Neural progenitor cell (in vitro differentiated cells): ENCODE data around the gene GPR173. TPM values are rescaled to one million over a fixed set of nuclear protein-coding genes. Genes with fewer than 3 reads are reported as not detected.

Source experiments
- DNase-seq: peaks from one replicate; pipeline ENCODE4 v3.0.0-alpha.2; 2016; ENCODE audit warnings: low spot score
- H2AFZ ChIP-seq: fragments of 200-600 bp; sonication (generic); replicated peaks from 2 replicates; pipeline ENCODE4 v1.6.1; 2016; ENCODE audit warnings: antibody characterized with exemption
- H3F3A ChIP-seq: fragments of 200-600 bp; sonication (generic); 2 replicates; pipeline ENCODE4 v1.6.1; 2016; ENCODE audit warnings: antibody characterized with exemption, low read depth
- H3K27ac ChIP-seq: fragments of 200-600 bp; sonication (generic); 2 replicates; pipeline ENCODE4 v1.5.1; 2016; ENCODE audit warnings: mild to moderate bottlenecking
- H3K27me3 ChIP-seq: fragments of 200-600 bp; sonication (generic); 2 replicates; pipeline ENCODE4 v1.6.1; 2016; ENCODE audit warnings: mild to moderate bottlenecking, moderate library complexity
- H3K36me3 ChIP-seq: fragments of 200-600 bp; sonication (generic); 2 replicates; pipeline ENCODE4 v1.5.1; 2016
- H3K4me1 ChIP-seq: fragments of 200-600 bp; sonication (generic); 2 replicates; pipeline ENCODE4 v1.6.1; 2016; ENCODE audit warnings: mixed run types
- H3K4me2 ChIP-seq: fragments of 200-600 bp; sonication (generic); 2 replicates; pipeline ENCODE4 v1.6.1; 2016
- H3K4me3 ChIP-seq: fragments of 200-600 bp; sonication (generic); 2 replicates; pipeline ENCODE4 v1.5.1; 2016
- H3K79me2 ChIP-seq: fragments of 200-600 bp; sonication (generic); 2 replicates; pipeline ENCODE4 v1.6.1; 2016; ENCODE audit warnings: low read depth
- H3K9ac ChIP-seq: fragments of 200-600 bp; sonication (generic); 2 replicates; pipeline ENCODE4 v1.6.1; 2016
- H3K9me3 ChIP-seq: fragments of 200-600 bp; sonication (generic); 2 replicates; pipeline ENCODE4 v1.5.1; 2016; ENCODE audit warnings: low read depth
- H4K20me1 ChIP-seq: fragments of 200-600 bp; sonication (generic); 2 replicates; pipeline ENCODE4 v1.6.1; 2016; ENCODE audit warnings: low read depth
- H3K27ac Mint-ChIP-seq: 3 replicates; pipeline ENCODE4 v1.8.0; 2021; ENCODE audit warnings: mixed read lengths
- H3K27me3 Mint-ChIP-seq: 2 replicates; pipeline ENCODE4 v1.8.0; 2022; ENCODE audit warnings: low read depth, mild to moderate bottlenecking, inconsistent platforms, moderate library complexity, mixed read lengths; ENCODE audit not compliant: insufficient read depth
- H3K36me3 Mint-ChIP-seq: 3 replicates; pipeline ENCODE4 v1.8.0; 2021; ENCODE audit warnings: mixed read lengths
- H3K4me1 Mint-ChIP-seq: 3 replicates; pipeline ENCODE4 v1.8.0; 2021; ENCODE audit warnings: mixed read lengths
- H3K4me3 Mint-ChIP-seq: 3 replicates; pipeline ENCODE4 v1.8.0; 2021; ENCODE audit warnings: mild to moderate bottlenecking, moderate library complexity, mixed read lengths
- H3K9me3 Mint-ChIP-seq: 3 replicates; pipeline ENCODE4 v1.8.0; 2020; ENCODE audit warnings: mixed read lengths
- EZH2 ChIP-seq: fragments of 200-600 bp; sonication (generic); IDR thresholded peaks from 2 replicates; pipeline ENCODE4 v1.6.1; 2017; ENCODE audit warnings: antibody characterized with exemption, mild to moderate bottlenecking, moderate library complexity
- EZH2phosphoT487 ChIP-seq: fragments of 200-600 bp; sonication (generic); IDR thresholded peaks from 2 replicates; pipeline ENCODE4 v1.6.1; 2017; ENCODE audit warnings: antibody characterized with exemption
- total RNA-seq: library from RNA; depleted of rRNA; stranded (reverse); fragments of >200 nt; gene quantifications from 2 replicates; pipeline ENCODE4 v1.2.3, GENCODE V29; 2015; ENCODE audit warnings: low replicate concordance
- TF ChIP-seq, protein P1 (sequence below): fragments of 200-600 bp; sonication (generic); IDR thresholded peaks from 2 replicates; pipeline ENCODE4 v1.5.1; 2017; ENCODE audit warnings: antibody characterized with exemption, mild to moderate bottlenecking

Gene GPR173
- total RNA-seq, 1 donor from 2014 or later: 6.3 TPM

DNA sequence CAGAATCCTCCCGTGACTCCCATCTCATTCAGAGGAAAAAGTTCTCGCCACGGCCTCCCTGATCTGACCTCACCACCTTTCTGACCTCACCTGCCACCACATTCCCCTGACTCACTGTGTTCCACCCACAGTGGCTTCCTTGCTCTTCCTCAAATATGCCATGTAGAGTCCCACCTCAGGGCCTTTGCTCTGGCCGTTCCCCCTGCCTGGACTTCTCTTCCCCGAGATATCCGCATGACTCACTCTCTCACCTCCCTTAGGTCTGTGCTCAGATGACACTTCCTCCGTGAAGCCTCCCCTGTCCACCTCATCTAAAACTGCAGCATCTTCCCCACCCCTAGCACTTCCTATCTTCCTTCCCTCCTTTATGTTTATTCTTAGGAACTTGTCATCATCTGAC, 26.4 kb downstream of the GPR173 start:
- Histone ChIP-seq H3K9me3 (no peaks in the 10 kb centered on the region), H3K4me3 (no peak overlapping the region), H3K4me2 (no peak overlapping the region), H4K20me1 (peaks cover 4% of the 10 kb centered on the region), H2AFZ (no peak overlapping the region), H3K4me1 (peaks cover 3% of the 10 kb centered on the region), H3F3A (peaks cover 26% of the 10 kb centered on the region), H3K27me3 (no peaks in the 10 kb centered on the region), H3K36me3 (no peaks in the 10 kb centered on the region), H3K9ac (no peak overlapping the region), H3K27ac (no peak overlapping the region), H3K79me2 (no peaks in the 10 kb centered on the region)
- Mint-ChIP-seq H3K27me3 (peaks cover 2% of the 10 kb centered on the region), H3K9me3 (peaks cover 3% of the 10 kb centered on the region), H3K4me3 (no peak overlapping the region), H3K4me1 (peaks cover 5% of the 10 kb centered on the region), H3K27ac (no peak overlapping the region), H3K36me3 (peaks cover 2% of the 10 kb centered on the region)
- TF ChIP-seq, protein P1, sequence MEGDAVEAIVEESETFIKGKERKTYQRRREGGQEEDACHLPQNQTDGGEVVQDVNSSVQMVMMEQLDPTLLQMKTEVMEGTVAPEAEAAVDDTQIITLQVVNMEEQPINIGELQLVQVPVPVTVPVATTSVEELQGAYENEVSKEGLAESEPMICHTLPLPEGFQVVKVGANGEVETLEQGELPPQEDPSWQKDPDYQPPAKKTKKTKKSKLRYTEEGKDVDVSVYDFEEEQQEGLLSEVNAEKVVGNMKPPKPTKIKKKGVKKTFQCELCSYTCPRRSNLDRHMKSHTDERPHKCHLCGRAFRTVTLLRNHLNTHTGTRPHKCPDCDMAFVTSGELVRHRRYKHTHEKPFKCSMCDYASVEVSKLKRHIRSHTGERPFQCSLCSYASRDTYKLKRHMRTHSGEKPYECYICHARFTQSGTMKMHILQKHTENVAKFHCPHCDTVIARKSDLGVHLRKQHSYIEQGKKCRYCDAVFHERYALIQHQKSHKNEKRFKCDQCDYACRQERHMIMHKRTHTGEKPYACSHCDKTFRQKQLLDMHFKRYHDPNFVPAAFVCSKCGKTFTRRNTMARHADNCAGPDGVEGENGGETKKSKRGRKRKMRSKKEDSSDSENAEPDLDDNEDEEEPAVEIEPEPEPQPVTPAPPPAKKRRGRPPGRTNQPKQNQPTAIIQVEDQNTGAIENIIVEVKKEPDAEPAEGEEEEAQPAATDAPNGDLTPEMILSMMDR: no peak
- TF ChIP-seq EZH2phosphoT487: no peak
- no peak for TF ChIP-seq EZH2
- peak; percentile 8 for DNase-seq

DNA sequence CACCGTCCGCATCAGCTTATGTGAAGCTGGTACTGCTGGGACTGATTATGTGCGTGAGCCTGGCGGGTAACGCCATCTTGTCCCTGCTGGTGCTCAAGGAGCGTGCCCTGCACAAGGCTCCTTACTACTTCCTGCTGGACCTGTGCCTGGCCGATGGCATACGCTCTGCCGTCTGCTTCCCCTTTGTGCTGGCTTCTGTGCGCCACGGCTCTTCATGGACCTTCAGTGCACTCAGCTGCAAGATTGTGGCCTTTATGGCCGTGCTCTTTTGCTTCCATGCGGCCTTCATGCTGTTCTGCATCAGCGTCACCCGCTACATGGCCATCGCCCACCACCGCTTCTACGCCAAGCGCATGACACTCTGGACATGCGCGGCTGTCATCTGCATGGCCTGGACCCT, 28.1 kb downstream of the GPR173 start:
- H3K9ac ChIP-seq: no peak overlapping the region
- H3K36me3 Mint-ChIP-seq: peaks cover 2% of the 10 kb centered on the region
- H3K27ac ChIP-seq: no peak overlapping the region
- no peaks in the 10 kb centered on the region for H3K27me3 ChIP-seq
- no peak for DNase-seq
- H3K79me2 ChIP-seq: no peaks in the 10 kb centered on the region
- peaks cover 12% of the 10 kb centered on the region for H3K4me1 Mint-ChIP-seq
- no peaks in the 10 kb centered on the region for H3K9me3 ChIP-seq
- peaks cover 10% of the 10 kb centered on the region for H3K4me1 ChIP-seq
- H4K20me1 ChIP-seq: peaks cover 4% of the 10 kb centered on the region
- H3K4me2 ChIP-seq: no peak overlapping the region
- no peak overlapping the region for H3K4me3 Mint-ChIP-seq
- H3K9me3 Mint-ChIP-seq: peaks cover 3% of the 10 kb centered on the region
- peaks cover 2% of the 10 kb centered on the region for H3K27me3 Mint-ChIP-seq
- no peak overlapping the region for H2AFZ ChIP-seq
- H3K27ac Mint-ChIP-seq: no peak overlapping the region
- H3K36me3 ChIP-seq: no peaks in the 10 kb centered on the region
- TF ChIP-seq, protein P1: no peak
- TF ChIP-seq EZH2 (no peak), EZH2phosphoT487 (no peak)
- H3F3A ChIP-seq: peaks cover 24% of the 10 kb centered on the region
- H3K4me3 ChIP-seq: no peak overlapping the region

DNA sequence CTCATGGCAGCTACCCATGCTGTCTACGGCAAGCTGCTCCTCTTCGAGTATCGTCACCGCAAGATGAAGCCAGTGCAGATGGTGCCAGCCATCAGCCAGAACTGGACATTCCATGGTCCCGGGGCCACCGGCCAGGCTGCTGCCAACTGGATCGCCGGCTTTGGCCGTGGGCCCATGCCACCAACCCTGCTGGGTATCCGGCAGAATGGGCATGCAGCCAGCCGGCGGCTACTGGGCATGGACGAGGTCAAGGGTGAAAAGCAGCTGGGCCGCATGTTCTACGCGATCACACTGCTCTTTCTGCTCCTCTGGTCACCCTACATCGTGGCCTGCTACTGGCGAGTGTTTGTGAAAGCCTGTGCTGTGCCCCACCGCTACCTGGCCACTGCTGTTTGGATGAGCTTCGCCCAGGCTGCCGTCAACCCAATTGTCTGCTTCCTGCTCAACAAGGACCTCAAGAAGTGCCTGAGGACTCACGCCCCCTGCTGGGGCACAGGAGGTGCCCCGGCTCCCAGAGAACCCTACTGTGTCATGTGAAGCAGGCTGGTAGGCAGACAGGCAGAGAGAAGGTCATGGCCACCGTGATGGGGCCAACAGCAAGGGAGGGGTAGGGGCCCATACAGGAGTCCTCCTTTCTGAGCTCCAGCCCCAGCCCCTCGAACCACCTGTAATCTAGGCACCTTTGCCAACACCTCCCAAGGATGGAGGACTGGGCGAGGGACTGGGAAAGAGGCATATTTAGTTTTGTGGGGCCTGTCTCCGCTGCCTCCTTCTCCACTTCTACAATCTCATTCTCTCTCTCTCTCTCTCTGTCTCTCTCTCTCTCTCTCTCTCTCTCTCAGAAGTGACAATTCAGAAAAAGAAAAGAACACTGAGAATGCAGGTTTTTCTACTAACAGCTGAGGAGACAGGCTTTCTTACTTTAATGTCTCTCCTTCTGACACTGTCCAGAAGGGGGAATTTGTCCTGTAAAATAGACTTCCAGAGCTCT, 28.9 kb downstream of the GPR173 start:
- H3K36me3 Mint-ChIP-seq: peaks cover 2% of the 10 kb centered on the region
- H3K9me3 ChIP-seq: no peaks in the 10 kb centered on the region
- no peak overlapping the region for H3K9ac ChIP-seq
- no peak overlapping the region for H3K4me3 Mint-ChIP-seq
- H4K20me1 ChIP-seq: peaks cover 4% of the 10 kb centered on the region
- H3K4me3 ChIP-seq: no peak overlapping the region
- no peak overlapping the region for H3K27ac Mint-ChIP-seq
- H3K4me2 ChIP-seq: no peak overlapping the region
- no peaks in the 10 kb centered on the region for H3K27me3 ChIP-seq
- peaks cover 19% of the 10 kb centered on the region for H3F3A ChIP-seq
- H2AFZ ChIP-seq: no peak overlapping the region
- TF ChIP-seq EZH2phosphoT487: no peak
- TF ChIP-seq EZH2: no peak
- TF ChIP-seq, protein P1: no peak
- H3K27me3 Mint-ChIP-seq: peaks cover 2% of the 10 kb centered on the region
- H3K27ac ChIP-seq: no peak overlapping the region
- H3K4me1 ChIP-seq: peaks cover 10% of the 10 kb centered on the region
- DNase-seq: no peak
- peaks cover 3% of the 10 kb centered on the region for H3K9me3 Mint-ChIP-seq
- H3K4me1 Mint-ChIP-seq: peaks cover 12% of the 10 kb centered on the region
- no peaks in the 10 kb centered on the region for H3K36me3 ChIP-seq
- H3K79me2 ChIP-seq: peaks cover 1% of the 10 kb centered on the region
